ENCODE results near the gene C1QTNF6. TPM values are rescaled to one million over a fixed set of nuclear protein-coding genes. Genes with fewer than 3 reads are reported as not detected.

Gene C1QTNF6
- total RNA-seq, 4 donors from 2014 or later: 0.83 to 2.9 (median 1.3) TPM

GRCh38 chr22:37232140-37232998 is 44.3 kb upstream of the C1QTNF6 start:
- no peak for TF ChIP-seq EP300 (IDR thresholded peaks at IDR 0.05)
- TF ChIP-seq CTCF (IDR thresholded peaks at IDR 0.05): no peak
- TF ChIP-seq POLR2A (IDR thresholded peaks at IDR 0.05; ENCODE audit: low read depth): no peak
- TF ChIP-seq POLR2AphosphoS5 (IDR thresholded peaks at IDR 0.05): no peak
- no peaks in the 10 kb centered on the region for H3K9me3 ChIP-seq
- no peak overlapping the region for H3K4me3 ChIP-seq
- intact Hi-C loops (cut with DNase I): no loop called here
- H3K36me3 ChIP-seq: no peaks in the 10 kb centered on the region
- WGBS: 90% methylated on average over 10 of the region's 15 CpGs
- H3K27ac ChIP-seq (replicated peaks in 1 of 4): no peak overlapping the region
- H3K4me1 ChIP-seq: peaks cover 0 to 13% (median 8%) of the 10 kb centered on the region in 4 donors
- peaks cover 0 to 99% (median 8%) of the 10 kb centered on the region in 4 donors for H3K27me3 ChIP-seq
- no peak for DNase-seq (ENCODE audit: extremely low spot score)

- TF ChIP-seq POLR2AphosphoS5 (IDR thresholded peaks at IDR 0.05) (no peak), EP300 (IDR thresholded peaks at IDR 0.05) (no peak), POLR2A (IDR thresholded peaks at IDR 0.05; ENCODE audit: low read depth) (no peak), CTCF (IDR thresholded peaks at IDR 0.05) (no peak)
- no peak overlapping the region for H3K4me3 ChIP-seq
- no peak for DNase-seq (ENCODE audit: extremely low spot score)
- peaks cover 0 to 13% (median 8%) of the 10 kb centered on the region in 4 donors for H3K4me1 ChIP-seq
- no peak overlapping the region for H3K27ac ChIP-seq (replicated peaks in 1 of 4)
- no peaks in the 10 kb centered on the region for H3K36me3 ChIP-seq
- H3K27me3 ChIP-seq: peaks cover 0 to 91% (median 8%) of the 10 kb centered on the region in 4 donors
- WGBS: 80% methylated on average over 13 of the region's 21 CpGs
- intact Hi-C loops (cut with DNase I): no loop called here
- H3K9me3 ChIP-seq: no peaks in the 10 kb centered on the region
These were observed 43.5 kb upstream of the C1QTNF6 start for GRCh38 chr22:37231406-37232139.

GRCh38 chr22:37230673-37231405 is 42.8 kb upstream of the C1QTNF6 start:
- Histone ChIP-seq H3K36me3 (no peaks in the 10 kb centered on the region), H3K4me1 (peaks cover 0 to 13% (median 8%) of the 10 kb centered on the region in 4 donors), H3K4me3 (no peak overlapping the region), H3K9me3 (no peaks in the 10 kb centered on the region), H3K27ac (replicated peaks in 1 of 4) (no peak overlapping the region), H3K27me3 (peaks cover 0 to 84% (median 5%) of the 10 kb centered on the region in 4 donors)
- 79% methylated on average over 11 of the region's 14 CpGs for WGBS
- TF ChIP-seq POLR2A (IDR thresholded peaks at IDR 0.05; ENCODE audit: low read depth) (no peak), EP300 (IDR thresholded peaks at IDR 0.05) (no peak), POLR2AphosphoS5 (IDR thresholded peaks at IDR 0.05) (no peak), CTCF (IDR thresholded peaks at IDR 0.05) (no peak)
- intact Hi-C loops (cut with DNase I): no loop called here
- DNase-seq (ENCODE audit: extremely low spot score): no peak

- Histone ChIP-seq H3K36me3 (no peaks in the 10 kb centered on the region), H3K4me3 (no peak overlapping the region), H3K27ac (replicated peaks in 1 of 4) (no peak overlapping the region), H3K9me3 (no peaks in the 10 kb centered on the region), H3K27me3 (peaks cover 0 to 76% (median 1%) of the 10 kb centered on the region in 4 donors), H3K4me1 (peaks cover 0 to 13% (median 8%) of the 10 kb centered on the region in 4 donors)
- no peak for TF ChIP-seq EP300 (IDR thresholded peaks at IDR 0.05)
- TF ChIP-seq POLR2AphosphoS5 (IDR thresholded peaks at IDR 0.05): no peak
- no peak for DNase-seq (ENCODE audit: extremely low spot score)
- 63% methylated on average over 5 of the region's 8 CpGs for WGBS
- intact Hi-C loops (cut with DNase I): no loop called here
These were observed 42.0 kb upstream of the C1QTNF6 start for GRCh38 chr22:37229805-37230672.
